Lower lobe of right lung (tissue), 2 donors: ENCODE measurements around the gene TAL1. TPM values are rescaled to one million over a fixed set of nuclear protein-coding genes. Genes with fewer than 3 reads are reported as not detected.

Experiments
- ATAC-seq, 2 donors: fragments of 200-7000 bp; cut with Tn5 transposase; one replicate each; pipeline ENCODE4 v1.9.1; 2020 to 2022; ENCODE audit warnings: mild to moderate bottlenecking in 2 of 2, moderate library complexity in 2 of 2
- DNase-seq: peaks from one replicate; pipeline ENCODE4 v3.0.0-alpha.2; 2020
- H3K27ac ChIP-seq: fragments of 200-600 bp; one replicate; pipeline ENCODE4 v1.8.0; 2022
- H3K27me3 ChIP-seq: fragments of 200-600 bp; one replicate; pipeline ENCODE4 v1.8.0; 2022; ENCODE audit warnings: low read depth
- H3K36me3 ChIP-seq: fragments of 200-600 bp; one replicate; pipeline ENCODE4 v1.8.0; 2022; ENCODE audit warnings: mild to moderate bottlenecking
- H3K4me1 ChIP-seq: fragments of 200-600 bp; one replicate; pipeline ENCODE4 v1.8.0; 2022
- H3K4me3 ChIP-seq: fragments of 200-600 bp; one replicate; pipeline ENCODE4 v1.8.0; 2022; ENCODE audit warnings: mild to moderate bottlenecking
- H3K9me3 ChIP-seq: fragments of 200-600 bp; one replicate; pipeline ENCODE4 v1.8.0; 2022
- intact Hi-C: fragments of 100-400 bp; cut with DNase I; formaldehyde crosslinking; loops from one replicate; pipeline ENCODE4 v1.11.0; 2022
- total RNA-seq: library from RNA; stranded (reverse); fragmentation: NEBNext Ultra II Directional; extraction: Animal tissue kit (Norgen Biotek cat#: 25700); gene quantifications from one replicate; pipeline ENCODE4 v1.2.1, GENCODE V29; 2021
- TF ChIP-seq, protein P1 (sequence below): fragments of 200-600 bp; IDR thresholded peaks from one replicate; pipeline ENCODE4 v1.8.0; 2022; ENCODE audit warnings: antibody characterized with exemption, mild to moderate bottlenecking
- donor health status: DM: no; HTN: yes; CAD: no; lungs with severe emphysema.

Gene TAL1
- total RNA-seq, 1 donor from 2014 or later, result 15.4 TPM

GRCh38 chr1:47224676-47225399 is 7.2 kb downstream of the TAL1 start:
- peak overlapping the region; percentile 56 for H3K27ac ChIP-seq
- intact Hi-C loops, result no loop called here
- DNase-seq (no peak), ATAC-seq (peak in 1 of 2 donors; percentile 16)
- H3K4me1 ChIP-seq, result peaks cover 32% of the 10 kb centered on the region
- TF ChIP-seq, protein P1, sequence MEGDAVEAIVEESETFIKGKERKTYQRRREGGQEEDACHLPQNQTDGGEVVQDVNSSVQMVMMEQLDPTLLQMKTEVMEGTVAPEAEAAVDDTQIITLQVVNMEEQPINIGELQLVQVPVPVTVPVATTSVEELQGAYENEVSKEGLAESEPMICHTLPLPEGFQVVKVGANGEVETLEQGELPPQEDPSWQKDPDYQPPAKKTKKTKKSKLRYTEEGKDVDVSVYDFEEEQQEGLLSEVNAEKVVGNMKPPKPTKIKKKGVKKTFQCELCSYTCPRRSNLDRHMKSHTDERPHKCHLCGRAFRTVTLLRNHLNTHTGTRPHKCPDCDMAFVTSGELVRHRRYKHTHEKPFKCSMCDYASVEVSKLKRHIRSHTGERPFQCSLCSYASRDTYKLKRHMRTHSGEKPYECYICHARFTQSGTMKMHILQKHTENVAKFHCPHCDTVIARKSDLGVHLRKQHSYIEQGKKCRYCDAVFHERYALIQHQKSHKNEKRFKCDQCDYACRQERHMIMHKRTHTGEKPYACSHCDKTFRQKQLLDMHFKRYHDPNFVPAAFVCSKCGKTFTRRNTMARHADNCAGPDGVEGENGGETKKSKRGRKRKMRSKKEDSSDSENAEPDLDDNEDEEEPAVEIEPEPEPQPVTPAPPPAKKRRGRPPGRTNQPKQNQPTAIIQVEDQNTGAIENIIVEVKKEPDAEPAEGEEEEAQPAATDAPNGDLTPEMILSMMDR, result no peak
- H3K36me3 ChIP-seq, result no peaks in the 10 kb centered on the region
- H3K4me3 ChIP-seq, result peak overlapping the region; percentile 43
- H3K27me3 ChIP-seq, result peaks cover 80% of the 10 kb centered on the region
- no peaks in the 10 kb centered on the region for H3K9me3 ChIP-seq

DNA sequence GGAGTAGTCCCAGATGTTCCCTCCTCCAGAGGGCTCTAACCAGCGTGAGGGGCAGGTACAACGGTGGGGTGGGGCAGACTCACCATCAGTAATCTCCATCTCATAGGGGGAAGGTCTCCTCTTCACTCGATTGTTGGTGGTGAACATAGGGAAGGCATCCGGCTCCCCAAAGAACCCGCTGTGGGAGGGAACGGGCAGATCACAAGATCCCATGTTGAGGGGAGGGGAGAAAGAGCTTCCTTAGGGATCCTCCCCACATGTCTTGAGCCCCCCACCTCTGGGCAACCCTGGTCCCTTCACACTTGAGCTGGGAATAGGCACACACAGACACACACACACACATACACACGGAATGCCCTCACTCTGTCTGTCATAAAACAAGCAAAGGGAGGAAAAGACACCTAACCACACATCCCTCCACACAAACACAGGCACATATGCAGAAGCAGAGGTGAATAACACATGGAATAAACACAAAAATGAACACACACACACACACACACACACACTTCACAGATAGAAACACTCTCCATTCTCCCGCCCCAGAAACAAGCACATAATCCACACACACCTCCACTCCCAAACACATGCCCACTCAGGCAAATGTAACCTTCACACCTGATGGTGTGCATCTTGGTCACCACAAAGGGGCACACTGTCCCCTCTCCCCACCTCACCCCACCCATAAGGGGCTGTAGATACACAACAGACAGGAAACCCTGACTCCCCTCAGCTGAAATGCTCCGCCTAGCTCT is 7.9 kb downstream of the TAL1 start:
- DNase-seq (no peak), ATAC-seq (no peak)
- no peaks in the 10 kb centered on the region for H3K9me3 ChIP-seq
- no peaks in the 10 kb centered on the region for H3K36me3 ChIP-seq
- no peak overlapping the region for H3K27ac ChIP-seq
- intact Hi-C loops, result no loop called here
- H3K4me3 ChIP-seq, result no peak overlapping the region
- peaks cover 32% of the 10 kb centered on the region for H3K4me1 ChIP-seq
- H3K27me3 ChIP-seq, result peaks cover 77% of the 10 kb centered on the region
- TF ChIP-seq, protein P1, result no peak

- H3K27ac ChIP-seq, result no peak overlapping the region
- H3K9me3 ChIP-seq, result no peaks in the 10 kb centered on the region
- H3K4me1 ChIP-seq, result peaks cover 32% of the 10 kb centered on the region
- H3K4me3 ChIP-seq, result no peak overlapping the region
- H3K36me3 ChIP-seq, result no peaks in the 10 kb centered on the region
- intact Hi-C loops, result no loop called here
- ATAC-seq, result no peak
- H3K27me3 ChIP-seq, result peaks cover 70% of the 10 kb centered on the region
- DNase-seq, result no peak
- TF ChIP-seq, protein P1, result no peak
These were observed 8.7 kb downstream of the TAL1 start for GRCh38 chr1:47223174-47223920.

GRCh38 chr1:47222476-47222875 is 9.5 kb downstream of the TAL1 start:
- H3K27ac ChIP-seq, result no peak overlapping the region
- no peak overlapping the region for H3K4me3 ChIP-seq
- no peaks in the 10 kb centered on the region for H3K36me3 ChIP-seq
- DNase-seq (no peak), ATAC-seq (no peak)
- peaks cover 27% of the 10 kb centered on the region for H3K4me1 ChIP-seq
- H3K27me3 ChIP-seq, result peaks cover 61% of the 10 kb centered on the region
- H3K9me3 ChIP-seq, result no peaks in the 10 kb centered on the region
- intact Hi-C loops, result no loop called here
- TF ChIP-seq, protein P1, result no peak

DNA sequence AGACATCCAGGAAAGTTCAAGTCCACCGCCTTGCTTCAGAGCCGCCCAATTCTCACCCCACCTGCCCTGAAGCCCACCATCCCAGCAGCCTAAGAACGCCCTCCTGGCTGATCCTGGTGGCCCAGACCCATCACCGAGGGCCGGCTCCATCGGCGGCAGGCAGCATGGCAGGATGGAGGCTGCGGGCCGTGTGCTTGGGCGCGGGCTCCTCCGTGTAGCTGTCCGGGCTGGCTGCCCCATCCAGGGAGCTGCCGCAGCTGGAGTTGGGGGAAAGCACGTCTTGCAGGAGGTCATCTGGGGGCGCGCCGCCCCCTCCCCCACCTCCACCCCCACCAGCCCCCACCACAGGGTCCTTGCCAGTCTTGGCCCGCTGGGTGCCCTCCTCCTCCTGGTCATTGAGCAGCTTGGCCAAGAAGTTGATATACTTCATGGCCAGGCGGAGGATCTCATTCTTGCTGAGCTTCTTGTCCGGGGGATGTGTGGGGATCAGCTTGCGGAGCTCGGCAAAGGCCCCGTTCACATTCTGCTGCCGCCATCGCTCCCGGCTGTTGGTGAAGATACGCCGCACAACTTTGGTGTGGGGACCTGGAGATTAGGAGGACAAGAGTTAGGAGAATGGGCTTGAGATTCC is 12.3 kb downstream of the TAL1 start:
- no peak for DNase-seq
- Histone ChIP-seq H3K9me3 (no peaks in the 10 kb centered on the region), H3K4me1 (peaks cover 2% of the 10 kb centered on the region), H3K36me3 (no peaks in the 10 kb centered on the region), H3K27me3 (peaks cover 33% of the 10 kb centered on the region), H3K4me3 (no peak overlapping the region), H3K27ac (no peak overlapping the region)
- intact Hi-C loops, result no loop called here
- TF ChIP-seq, protein P1, result no peak
- ATAC-seq, result no peak
